Adipocyte (in vitro differentiated cells): ENCODE data around the gene OSBPL2.

Source experiments
- DNase-seq: peaks from one replicate; pipeline ENCODE4 v3.0.0-alpha.2; 2015; ENCODE audit warnings: low read depth
- H3K27me3 ChIP-seq: replicated peaks from 2 replicates; pipeline ENCODE4 v1.7.0; 2013; ENCODE audit warnings: mild to moderate bottlenecking, low read length, moderate library complexity; ENCODE audit not compliant: control insufficient read depth, insufficient read depth
- H3K36me3 ChIP-seq: 2 replicates; pipeline ENCODE4 v1.7.0; 2013; ENCODE audit warnings: low read length, mild to moderate bottlenecking, moderate library complexity; ENCODE audit not compliant: control insufficient read depth, insufficient read depth, severe bottlenecking
- H3K4me1 ChIP-seq: 2 replicates; pipeline ENCODE4 v1.7.0; 2013; ENCODE audit warnings: mild to moderate bottlenecking, low read length, moderate library complexity; ENCODE audit not compliant: control insufficient read depth, insufficient read depth
- H3K4me3 ChIP-seq: 2 replicates; pipeline ENCODE4 v1.7.0; 2013; ENCODE audit warnings: mild to moderate bottlenecking, low read length, moderate library complexity
- H3K9ac ChIP-seq: 2 replicates; pipeline ENCODE4 v1.7.0; 2013; ENCODE audit warnings: mild to moderate bottlenecking, low read length, moderate library complexity
- H3K9me3 ChIP-seq: 2 replicates; pipeline ENCODE4 v1.7.0; 2013; ENCODE audit warnings: mild to moderate bottlenecking, low read length, moderate library complexity; ENCODE audit not compliant: control insufficient read depth

OSBPL2 gene

DNA sequence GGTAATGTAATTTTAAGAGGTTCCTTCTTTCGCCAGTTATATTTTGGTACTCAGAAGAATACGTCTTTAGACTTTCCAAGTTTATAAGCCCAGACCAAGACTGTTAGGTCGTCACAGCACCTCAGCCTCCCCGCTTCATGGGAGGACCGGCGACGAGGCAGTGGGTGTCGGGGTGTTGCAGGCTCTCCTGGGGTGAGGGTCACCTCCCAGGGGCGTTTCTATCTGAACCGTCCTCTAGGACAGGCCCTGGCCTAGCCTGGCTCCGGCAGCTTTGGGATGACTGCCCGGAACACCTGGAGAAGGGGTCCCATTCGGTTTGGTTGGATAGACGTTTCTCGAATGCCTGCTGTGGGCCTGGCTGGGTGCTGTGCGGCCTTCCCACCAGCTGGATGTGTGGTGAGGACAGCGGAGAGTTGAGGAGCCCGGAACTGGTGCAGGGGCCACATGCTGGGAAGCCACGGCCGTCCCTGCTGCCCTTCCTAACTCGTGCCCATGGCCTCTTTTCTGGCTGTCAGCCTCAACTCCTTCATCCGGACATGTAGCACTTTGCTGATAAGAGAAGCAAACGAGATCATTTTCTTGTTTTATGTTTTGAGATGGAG, 1.1 kb downstream of the OSBPL2 start:
- Histone ChIP-seq H3K4me1 (peaks cover 10% of the 10 kb centered on the region), H3K4me3 (peak overlapping the region; percentile 84), H3K36me3 (peaks cover 14% of the 10 kb centered on the region), H3K9ac (peak overlapping the region; percentile 85), H3K27me3 (peaks cover 8% of the 10 kb centered on the region), H3K9me3 (no peaks in the 10 kb centered on the region)
- DNase-seq = no peak

DNA sequence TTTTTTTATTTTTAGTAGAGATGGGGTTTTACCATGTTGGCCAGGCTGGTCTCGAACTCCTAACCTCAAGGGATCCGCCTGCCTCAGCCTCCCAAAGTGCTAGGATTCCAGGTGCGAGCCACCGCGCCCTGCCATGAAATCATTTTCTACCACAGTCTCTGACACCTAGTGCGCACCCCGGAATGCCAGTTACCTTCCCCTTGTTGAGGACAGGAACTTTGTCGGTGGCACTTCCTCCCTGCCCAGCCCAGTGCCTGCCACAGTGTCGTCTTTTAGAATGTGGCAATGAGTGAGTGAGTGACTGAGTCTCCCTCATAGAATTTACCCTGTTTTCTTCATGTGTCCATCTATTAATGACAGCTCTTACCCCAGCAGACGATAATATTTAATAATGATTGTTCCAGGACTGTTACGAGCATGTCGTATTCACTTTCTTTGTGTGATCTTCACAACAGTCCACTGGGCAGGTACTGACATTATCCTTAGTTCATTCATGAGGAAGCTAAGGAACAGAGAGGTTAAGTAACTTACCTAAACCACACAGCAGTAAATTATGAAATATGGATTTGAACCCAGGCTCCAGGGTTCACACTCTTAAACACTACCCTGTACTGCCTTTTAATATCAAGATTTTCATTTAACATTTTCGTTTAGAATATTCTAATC, 1.8 kb downstream of the OSBPL2 start:
- Histone ChIP-seq H3K4me1 (peaks cover 10% of the 10 kb centered on the region), H3K27me3 (peaks cover 8% of the 10 kb centered on the region), H3K4me3 (no peak overlapping the region)

DNA sequence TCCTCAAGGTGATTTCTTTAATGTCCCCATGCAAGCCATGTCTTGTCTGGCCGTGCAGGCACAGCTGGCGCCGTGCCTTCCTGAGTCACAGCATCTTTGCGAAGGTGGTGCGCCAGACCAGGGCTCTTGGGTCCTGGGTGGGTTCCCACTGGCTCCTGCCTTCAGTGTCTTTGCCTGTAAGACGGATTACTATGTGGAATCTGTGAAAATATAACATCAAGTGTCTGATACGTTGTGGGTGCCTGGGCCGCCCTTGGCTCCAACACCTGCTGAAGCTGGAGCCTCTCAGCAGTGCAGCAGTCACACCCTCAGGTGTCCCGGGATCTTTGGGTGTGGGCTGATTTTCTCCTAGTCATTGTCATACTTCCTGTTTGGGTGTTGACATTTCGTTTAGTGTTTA, 3.2 kb downstream of the OSBPL2 start:
- Histone ChIP-seq H3K9ac (no peak overlapping the region), H3K27me3 (peaks cover 2% of the 10 kb centered on the region), H3K4me3 (no peak overlapping the region), H3K36me3 (peaks cover 18% of the 10 kb centered on the region), H3K4me1 (peaks cover 10% of the 10 kb centered on the region), H3K9me3 (no peaks in the 10 kb centered on the region)
- no peak for DNase-seq

More for the DNA sequence above, 1.8 kb downstream of the OSBPL2 start:
- DNase-seq = no peak
- Histone ChIP-seq H3K36me3 (peaks cover 18% of the 10 kb centered on the region), H3K9ac (no peak overlapping the region), H3K9me3 (no peaks in the 10 kb centered on the region)

DNA sequence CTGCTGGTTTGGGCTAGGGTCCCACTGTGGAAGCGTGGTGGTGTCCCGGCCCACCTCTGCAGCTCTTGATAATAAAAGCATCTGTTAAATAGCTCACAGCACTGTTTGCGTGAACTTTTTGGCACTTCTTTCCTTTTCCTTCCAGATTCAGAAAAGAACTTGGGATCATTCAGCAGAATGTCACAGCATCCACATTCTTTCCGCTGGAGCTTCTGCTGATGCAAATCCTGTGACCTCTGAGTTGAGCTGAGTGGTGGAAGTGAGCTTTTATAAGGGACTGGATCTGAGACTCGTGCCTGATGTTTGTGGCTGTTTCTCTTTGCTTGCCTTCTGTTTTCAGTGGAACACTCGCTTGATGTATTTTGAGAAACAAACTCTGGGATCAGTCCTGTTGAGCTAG, 3.9 kb downstream of the OSBPL2 start:
- Histone ChIP-seq H3K4me1 (peaks cover 10% of the 10 kb centered on the region), H3K4me3 (no peak overlapping the region), H3K9ac (no peak overlapping the region), H3K36me3 (peaks cover 18% of the 10 kb centered on the region), H3K9me3 (no peaks in the 10 kb centered on the region), H3K27me3 (no peaks in the 10 kb centered on the region)
- no peak for DNase-seq

DNA sequence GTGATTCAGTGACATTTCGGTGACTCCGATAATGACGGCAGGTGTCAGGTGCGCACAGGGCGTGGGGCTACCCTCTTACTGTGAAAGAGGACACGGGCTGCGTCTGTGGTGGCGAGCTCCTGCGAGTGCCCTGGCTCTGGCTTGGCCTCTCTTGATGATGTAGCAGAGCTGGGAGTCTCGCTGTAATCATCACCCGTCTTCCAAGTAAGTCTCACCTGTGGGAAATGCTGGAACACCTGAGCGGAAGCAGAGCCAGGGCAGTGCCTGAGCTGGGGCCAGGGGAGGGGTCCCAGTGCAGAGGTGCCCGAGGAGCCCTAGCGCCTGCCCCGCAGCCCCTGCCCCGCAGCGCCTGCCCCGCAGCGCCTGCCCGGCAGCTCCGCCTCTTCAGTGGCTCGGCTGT, 4.8 kb downstream of the OSBPL2 start:
- H3K4me3 ChIP-seq = no peak overlapping the region
- no peaks in the 10 kb centered on the region for H3K9me3 ChIP-seq
- DNase-seq = no peak
- peaks cover 7% of the 10 kb centered on the region for H3K4me1 ChIP-seq
- H3K36me3 ChIP-seq = peaks cover 18% of the 10 kb centered on the region
- H3K9ac ChIP-seq = no peak overlapping the region
- H3K27me3 ChIP-seq = no peaks in the 10 kb centered on the region

DNA sequence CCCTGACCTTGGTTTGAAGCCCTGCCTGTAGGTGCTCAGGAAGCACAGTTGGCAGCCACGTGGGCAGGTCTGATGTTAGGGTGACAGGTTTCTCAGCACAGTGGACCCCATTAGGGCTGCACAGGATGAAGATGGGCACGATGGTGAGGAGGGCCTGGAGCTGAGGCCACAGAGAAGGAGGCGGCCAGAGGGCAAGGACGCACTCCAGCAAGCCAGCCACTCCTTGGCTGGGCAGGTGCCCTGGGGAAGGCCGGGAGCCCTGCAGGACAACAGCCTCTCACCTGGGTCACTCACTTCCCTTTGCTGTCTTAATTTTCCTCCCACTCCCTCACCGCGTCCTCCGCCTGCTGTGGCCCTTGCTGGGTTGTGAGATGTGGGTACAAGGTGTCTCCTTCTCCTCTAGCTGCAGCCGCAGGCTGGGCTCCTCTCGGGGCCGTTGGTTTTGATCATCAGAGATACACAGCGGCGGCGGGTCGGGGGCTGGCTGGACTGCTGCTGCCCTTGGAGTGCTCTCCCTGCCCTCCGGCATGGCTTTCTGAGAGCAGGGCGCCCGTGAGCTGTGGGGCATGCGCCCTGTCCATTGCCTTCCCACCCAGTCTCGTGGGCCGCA, 5.7 kb downstream of the OSBPL2 start:
- Histone ChIP-seq H3K9ac (no peak overlapping the region), H3K9me3 (no peaks in the 10 kb centered on the region), H3K4me1 (peaks cover 7% of the 10 kb centered on the region), H3K4me3 (no peak overlapping the region), H3K27me3 (no peaks in the 10 kb centered on the region), H3K36me3 (peaks cover 18% of the 10 kb centered on the region)
- DNase-seq = no peak

DNA sequence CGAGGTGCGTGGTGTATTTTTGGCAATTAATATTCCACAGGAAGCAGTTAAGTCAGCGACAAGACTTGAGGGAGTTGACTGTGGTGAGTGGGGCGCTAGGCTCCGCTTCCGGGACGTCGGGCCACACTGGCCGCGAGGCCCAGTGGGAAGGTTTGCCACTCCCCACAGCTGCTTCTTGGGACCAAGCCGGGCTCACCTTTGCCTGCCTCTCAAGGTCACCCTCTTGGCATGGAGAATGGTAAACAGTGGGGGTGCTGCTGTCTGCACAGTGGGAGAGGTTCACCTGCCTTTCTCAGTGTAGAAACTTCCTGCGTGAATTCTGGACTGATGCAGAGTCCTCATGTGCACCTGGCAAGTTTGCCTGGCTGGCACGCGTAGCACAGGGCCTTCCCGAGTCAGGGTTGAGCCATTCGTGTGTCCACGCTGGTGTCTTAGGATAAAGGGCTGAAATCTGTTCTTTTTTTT, 6.4 kb downstream of the OSBPL2 start:
- no peak for DNase-seq
- Histone ChIP-seq H3K4me3 (no peak overlapping the region), H3K9me3 (no peaks in the 10 kb centered on the region), H3K4me1 (peaks cover under 1% of the 10 kb centered on the region), H3K9ac (no peak overlapping the region), H3K27me3 (no peaks in the 10 kb centered on the region), H3K36me3 (peaks cover 18% of the 10 kb centered on the region)

DNA sequence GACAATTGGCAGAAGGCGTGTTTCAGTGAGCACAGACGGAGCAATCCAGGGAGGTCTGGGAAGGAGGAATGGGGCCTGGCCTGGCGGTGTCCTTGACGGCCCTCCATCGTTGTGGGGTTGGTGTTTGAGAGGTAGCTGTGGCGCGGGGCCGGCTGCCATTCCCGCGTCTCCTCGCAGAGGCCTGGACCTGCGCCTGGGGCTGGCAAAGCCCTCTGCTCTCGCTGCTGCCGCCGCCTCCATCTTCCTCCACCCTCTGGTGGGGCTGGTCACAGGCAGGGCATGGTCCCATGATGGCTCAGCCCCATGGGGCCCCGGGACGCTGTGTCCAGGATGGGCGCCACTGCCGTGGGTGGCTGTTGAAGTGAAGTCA, 7.6 kb downstream of the OSBPL2 start:
- Histone ChIP-seq H3K36me3 (peaks cover 18% of the 10 kb centered on the region), H3K9ac (no peak overlapping the region), H3K4me1 (no peaks in the 10 kb centered on the region), H3K4me3 (no peak overlapping the region), H3K9me3 (no peaks in the 10 kb centered on the region), H3K27me3 (no peaks in the 10 kb centered on the region)
- DNase-seq = no peak

DNA sequence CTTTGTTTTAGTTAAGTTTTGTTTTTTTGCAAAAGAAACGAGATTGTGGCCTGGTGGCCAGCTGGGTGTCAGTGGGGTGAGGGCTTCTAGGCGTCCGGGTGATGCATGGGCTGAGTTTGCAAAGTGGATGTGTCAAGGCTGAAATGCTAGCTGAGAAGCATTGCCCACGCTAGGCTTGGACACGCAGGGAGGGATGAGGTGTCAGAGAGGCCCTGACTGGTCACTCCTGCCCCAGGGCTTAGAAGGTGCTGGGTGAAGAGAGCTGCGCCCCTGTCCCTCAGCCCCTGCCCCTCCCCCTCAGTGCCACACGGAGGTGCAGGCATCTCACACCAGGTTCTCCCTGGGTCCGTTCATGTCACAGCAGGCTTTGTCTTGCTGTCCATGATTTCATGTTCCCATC, 8.1 kb downstream of the OSBPL2 start:
- Histone ChIP-seq H3K4me1 (no peaks in the 10 kb centered on the region), H3K27me3 (no peaks in the 10 kb centered on the region), H3K9me3 (no peaks in the 10 kb centered on the region), H3K36me3 (peaks cover 16% of the 10 kb centered on the region), H3K9ac (no peak overlapping the region), H3K4me3 (no peak overlapping the region)
- DNase-seq = no peak

DNA sequence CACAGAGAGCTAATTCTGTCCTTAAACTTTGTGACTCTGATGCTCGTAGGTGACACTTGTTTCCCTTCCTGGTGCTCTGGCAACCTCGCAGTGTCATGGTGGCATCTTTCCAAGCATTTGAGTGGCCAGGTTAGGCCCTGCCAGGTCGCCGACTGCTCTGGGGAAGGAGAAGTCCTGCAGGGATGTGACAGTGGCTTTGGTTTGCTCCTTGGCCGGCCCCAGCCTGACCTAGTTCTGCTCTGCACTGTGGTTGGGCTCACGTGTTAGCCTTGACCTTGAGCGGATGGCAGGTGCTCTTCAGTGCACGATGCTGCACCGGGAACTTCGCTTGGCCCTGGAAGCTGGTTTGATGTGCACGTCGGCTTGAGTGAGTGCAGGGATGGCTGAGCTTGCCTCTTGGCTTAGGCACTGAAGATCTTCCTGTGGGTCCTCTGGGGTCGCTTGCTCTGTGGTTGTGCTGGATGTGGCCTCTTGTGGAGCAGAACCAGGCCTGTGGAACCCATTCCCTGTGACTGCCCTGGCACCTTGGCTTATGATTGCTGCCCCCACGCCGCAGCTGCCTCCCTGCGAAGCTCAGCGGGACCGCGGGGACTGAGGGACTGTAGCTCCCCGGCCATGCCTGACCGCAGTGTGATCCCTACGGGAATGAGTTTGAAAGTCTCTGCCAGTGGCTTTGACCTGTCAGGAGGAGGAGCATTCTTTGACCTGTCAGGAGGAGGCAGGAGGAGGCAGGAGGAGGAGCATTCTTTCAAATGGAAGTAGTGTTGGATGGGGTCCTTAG, 8.7 kb downstream of the OSBPL2 start:
- Histone ChIP-seq H3K27me3 (no peaks in the 10 kb centered on the region), H3K4me3 (no peak overlapping the region), H3K9ac (no peak overlapping the region), H3K4me1 (no peaks in the 10 kb centered on the region), H3K9me3 (no peaks in the 10 kb centered on the region), H3K36me3 (peaks cover 11% of the 10 kb centered on the region)
- no peak for DNase-seq

DNA sequence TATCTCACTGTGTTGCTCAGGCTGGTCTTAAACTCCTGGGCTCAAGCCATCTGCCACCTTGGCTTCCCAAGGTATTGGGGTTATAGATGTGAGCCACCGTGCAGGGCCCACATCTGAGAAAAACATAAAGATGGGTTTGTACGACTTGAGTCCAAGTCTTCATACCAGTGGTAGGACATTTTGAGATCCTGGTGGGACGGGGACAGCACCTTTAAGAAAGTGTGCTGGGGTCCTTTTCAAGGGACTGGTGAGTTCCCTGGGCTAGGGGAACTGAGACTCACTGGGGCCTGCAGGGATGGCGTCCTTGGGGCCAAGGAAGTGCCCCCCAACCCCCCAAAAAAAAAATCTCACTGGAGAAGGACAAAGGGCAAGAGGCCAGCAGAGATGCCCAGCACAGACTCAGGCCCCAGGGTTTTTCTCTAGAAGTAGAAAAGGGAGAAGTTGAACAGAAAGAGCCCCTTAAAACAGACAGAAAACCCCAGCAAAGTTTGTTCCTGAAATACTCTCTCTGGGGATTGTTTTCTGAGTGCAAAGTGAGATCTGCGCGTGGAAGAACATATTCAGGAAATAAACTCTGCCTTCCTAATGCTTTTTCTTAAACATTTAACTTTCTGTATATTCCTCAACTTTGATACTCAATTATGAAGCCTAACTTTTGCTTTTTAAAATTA, 10.7 kb downstream of the OSBPL2 start:
- Histone ChIP-seq H3K36me3 (peaks cover 9% of the 10 kb centered on the region), H3K4me3 (no peak overlapping the region), H3K9ac (no peak overlapping the region), H3K27me3 (no peaks in the 10 kb centered on the region), H3K4me1 (no peaks in the 10 kb centered on the region), H3K9me3 (no peaks in the 10 kb centered on the region)
- no peak for DNase-seq
